Effector CD8-positive, alpha-beta T cell (primary cell): ENCODE results near the gene PDIK1L.
A peak's percentile ranks its signal among the peaks of the same experiment; 100 is the strongest.

ENCODE experiments used
- DNase-seq: peaks from one replicate; lab custom pipeline; 2025; lab: John Stamatoyannopoulos, UW

PDIK1L gene

DNA sequence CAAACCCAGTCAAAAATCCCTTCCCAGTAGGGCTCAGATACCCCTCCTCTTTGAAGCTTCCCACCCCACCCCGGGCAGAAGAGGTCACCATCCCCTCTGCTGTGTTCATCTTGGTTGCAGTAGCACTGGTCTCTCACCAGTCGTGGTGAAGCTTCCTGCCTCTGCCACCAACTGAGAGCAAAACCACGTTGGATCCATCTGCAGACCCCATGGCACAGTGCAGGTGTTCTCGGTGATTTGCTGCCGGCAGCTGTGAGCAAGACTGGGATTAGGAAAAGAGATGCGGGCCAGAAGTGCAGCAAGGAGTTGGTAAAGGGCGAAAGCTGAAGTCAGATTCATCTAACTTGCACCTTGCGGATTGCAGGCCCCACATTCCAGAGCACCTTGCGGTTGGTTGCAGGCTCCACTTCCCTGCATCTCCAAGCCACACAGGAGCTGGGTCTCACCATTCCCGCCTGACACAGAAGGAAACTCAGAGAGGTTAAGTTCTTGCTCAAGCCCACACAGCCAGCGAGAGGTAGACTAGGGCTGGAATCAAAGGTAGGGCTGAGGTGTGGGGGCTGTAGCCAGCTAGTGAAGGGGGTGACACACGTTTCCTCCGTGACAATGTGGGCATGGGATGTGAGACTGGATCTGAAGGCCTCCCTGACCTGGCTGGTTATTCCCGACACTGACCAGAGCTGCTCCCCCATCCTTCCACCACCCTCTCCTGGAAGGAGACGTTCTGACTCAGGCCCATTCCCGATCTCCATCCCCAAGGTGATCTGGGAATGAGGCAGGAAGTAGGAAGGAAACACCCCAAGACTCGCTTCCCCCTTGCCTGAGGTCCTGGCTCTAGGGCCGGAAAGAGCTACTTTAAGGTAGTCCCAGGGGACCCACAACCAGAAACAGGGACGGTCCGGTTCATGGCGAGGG is 44.0 kb downstream of the PDIK1L start:
- no peak for DNase-seq

DNA sequence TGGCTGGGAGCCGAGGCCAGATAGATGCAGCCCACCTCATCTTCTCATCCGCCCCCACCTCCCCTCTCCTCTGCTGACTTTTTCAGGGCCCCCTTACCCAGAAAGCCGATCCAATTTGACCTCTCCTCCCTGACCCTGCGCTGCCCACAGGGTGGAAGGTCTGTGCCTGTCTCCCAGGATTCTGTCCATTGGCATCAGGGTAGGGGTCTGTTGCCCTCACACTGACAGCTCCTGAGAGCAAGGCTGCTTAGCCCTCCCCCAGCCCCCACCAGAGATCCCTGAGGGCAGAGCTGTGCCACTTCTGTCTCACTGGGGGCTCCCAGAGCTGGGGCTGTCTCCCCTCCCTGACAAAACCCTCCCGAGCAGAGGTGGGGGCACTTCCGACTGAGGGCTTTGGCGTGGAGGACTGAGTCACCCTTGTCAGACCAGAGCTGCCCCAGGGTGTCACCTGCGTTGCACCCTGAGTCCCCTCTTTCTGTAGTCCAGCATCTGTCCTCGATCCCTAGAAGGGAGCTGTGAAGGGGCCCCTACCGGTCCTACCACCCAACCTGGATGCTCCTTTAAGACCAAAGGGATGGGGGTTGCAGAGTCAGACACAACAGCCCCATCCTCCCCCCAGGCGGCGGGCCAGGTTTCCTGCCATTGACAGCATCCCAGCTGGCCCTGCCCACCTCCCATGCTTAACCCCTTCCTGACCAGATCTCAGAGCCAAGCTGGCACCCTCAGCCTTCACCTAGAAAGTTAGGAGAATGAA is 44.8 kb downstream of the PDIK1L start:
- no peak for DNase-seq

DNA sequence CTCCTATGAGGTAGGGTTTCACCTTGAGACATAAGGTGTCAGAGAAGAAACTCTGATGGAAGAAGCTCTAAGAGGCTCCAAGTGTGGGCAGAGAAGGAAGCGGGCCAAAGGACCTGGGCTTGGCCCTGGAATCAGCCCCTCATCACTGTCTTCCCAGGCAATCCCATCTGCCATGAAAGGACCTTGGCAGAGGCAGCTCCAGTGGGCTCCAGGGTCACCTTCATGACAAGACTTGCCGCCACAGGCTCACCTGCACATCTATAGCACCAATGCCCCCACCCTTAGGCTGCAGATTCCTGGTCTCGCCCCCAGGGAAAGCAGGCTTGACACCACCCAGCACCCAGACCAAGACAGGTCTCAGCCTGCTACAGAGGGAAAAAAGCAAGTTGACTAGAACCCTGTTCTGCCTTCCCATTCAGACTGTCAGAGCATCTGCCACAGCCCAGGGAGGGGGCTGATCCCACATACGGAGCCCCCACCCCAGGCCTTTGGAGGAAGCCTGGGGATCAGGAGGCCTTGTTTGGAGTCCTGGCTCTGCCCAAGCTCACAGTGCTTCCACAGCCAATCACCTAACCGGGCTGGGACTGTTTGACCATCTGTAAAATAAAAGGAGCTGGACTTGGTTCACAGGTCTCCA is 46.8 kb downstream of the PDIK1L start:
- no peak for DNase-seq

DNA sequence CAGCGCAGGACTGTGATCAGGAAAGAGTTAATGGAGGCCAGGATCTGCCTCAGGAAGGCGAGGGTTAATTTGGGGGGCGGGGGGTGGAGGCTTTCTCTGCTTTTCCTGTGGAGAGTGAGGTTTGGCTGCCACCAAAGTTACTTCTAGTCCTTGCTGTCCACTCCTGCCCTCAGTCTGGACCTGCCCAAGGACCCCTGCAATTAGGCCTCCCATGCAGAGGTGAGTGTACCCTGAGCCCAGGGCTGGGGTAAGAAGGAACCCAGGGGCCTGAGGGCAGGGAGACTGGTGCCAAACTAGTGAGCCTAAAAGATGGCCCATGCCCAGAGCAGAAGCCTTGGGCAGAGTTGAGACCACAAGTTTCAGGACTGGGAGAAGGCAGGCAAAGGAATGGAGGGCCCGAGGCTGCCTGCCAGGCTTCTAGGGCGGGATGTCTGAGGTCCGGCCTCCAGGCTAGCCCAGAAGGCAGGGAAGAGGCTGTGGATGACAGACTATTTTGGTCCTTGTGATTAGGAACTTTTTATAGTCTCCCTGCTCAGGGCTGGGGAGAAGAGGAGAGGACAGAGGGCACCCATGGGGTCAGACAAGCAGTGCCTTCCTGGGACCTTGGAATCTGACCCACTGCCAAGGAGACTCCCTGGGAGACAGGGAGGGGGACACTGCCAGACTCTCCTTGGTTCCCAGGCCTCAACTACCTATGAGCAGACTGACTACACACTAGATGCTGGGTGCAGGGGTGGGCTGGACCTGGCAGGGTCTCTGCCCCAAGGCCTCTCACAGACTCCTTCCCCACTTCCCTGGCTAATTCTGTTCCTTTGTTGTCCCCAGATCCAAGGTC is 47.5 kb downstream of the PDIK1L start, which contains the start of gene FAM110D:
Gene FAM110D (plus strand): TSS at position 172 of the 835 bp plus-strand sequence. CDS start 2,213 bp downstream, outside the sequence.
- no peak for DNase-seq

DNA sequence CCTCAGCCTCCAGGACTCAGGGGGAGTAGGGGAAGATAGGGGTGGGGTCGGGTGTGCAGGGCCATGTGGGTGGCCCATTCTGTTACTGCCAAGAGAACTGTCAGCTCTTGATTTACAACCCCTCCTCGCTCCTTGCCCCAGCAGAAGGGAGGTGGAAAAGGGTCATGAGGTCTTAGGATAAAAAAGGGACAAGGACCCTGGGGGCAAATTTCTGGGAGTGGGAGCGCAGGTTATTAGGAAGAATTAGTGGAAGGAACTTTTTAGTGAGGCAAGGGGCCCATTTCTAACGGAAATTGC is 48.1 kb downstream of the PDIK1L start:
- DNase-seq = no peak

DNA sequence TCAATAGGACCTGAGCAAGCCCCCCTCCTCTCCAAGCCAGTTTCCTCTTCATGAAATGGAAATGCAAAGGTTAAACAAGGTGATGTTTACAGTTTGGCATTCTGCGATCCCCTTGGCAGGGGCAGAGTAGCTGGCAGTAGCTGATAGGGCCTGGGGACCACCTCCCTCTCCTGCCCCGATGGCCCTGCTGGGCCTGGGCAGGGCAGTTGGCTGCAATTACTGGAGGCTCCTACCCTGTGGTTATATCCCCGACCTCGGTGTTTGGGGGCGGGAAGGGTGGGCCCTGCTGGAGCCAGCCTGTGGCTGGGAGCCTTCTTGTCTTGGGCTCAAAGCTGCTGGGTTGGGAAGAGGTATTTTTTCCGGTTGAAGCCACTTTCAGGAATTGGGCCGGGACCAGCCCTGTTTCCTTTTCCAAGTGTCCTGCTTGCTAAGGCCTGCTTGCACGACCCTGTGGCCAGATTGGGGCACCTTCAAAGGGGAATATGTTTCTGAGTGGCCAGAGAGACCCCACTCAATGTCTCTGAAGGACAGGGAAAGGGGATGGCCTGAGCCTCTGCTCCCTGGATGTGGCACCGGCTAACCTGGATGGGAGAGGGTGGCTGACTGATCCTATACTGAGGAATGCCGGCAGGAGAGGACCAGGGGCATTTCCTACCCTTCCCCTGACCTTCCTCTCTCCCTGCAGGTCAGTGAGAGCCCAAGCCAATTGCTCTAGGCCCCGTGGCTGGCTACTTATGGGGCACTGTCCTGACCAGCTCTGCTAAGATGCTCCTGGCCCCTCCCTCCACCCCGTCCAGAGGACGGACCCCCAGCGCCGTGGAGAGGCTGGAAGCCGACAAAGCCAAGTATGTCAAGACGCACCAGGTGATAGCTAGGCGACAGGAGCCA is 49.1 kb downstream of the PDIK1L start:
- DNase-seq = no peak

DNA sequence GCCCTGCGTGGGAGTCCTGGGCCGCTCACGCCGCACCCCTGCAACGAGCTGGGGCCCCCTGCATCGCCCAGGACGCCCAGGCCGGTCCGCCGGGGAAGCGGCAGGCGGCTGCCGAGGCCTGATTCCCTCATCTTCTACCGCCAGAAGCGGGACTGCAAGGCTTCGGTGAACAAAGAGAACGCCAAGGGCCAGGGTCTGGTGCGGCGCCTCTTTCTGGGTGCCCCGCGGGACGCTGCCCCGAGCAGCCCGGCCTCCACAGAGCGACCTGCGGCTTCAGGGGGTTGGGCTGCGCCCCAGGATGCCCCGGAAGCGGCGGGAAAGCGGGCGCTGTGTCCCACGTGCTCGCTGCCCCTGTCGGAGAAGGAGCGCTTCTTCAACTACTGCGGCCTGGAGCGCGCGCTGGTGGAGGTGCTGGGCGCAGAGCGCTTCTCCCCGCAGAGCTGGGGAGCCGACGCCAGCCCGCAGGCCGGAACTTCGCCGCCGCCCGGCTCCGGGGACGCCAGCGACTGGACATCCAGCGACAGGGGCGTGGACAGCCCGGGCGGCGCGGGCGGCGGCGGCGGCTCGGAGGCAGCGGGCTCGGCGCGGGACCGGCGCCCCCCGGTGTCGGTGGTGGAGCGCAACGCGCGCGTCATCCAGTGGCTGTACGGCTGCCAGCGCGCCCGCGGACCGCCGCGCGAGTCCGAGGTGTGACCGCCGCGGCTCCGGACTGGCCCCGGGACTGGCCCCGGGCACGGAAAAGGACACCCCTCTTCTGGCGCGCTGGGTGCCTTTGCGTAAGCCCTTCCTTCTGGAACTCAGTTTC is 50.0 kb downstream of the PDIK1L start:
- DNase-seq = no peak

DNA sequence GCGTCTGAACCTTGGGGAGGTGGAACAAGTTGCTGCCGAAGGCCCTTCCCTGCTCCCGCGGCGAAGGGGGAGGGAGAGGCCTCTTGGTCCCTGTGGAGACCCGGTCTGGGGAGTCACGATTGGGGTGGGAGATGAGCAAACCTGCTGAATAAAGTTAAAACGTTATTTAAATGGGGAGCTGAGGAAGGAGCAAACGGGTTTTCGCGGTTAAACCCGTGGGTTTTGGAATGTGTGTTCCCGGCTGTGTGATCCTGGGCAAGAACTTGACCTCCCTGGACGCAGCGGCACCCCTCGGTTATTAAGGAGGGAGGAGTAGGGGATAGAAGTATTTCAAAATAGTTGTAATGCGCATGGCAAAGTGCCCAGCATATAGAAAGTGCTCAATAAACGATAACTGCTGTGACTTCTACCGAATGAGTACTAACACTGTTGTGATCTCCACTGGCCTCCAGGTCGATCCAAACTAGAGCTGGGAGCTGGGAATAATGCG is 50.6 kb downstream of the PDIK1L start:
- no peak for DNase-seq

DNA sequence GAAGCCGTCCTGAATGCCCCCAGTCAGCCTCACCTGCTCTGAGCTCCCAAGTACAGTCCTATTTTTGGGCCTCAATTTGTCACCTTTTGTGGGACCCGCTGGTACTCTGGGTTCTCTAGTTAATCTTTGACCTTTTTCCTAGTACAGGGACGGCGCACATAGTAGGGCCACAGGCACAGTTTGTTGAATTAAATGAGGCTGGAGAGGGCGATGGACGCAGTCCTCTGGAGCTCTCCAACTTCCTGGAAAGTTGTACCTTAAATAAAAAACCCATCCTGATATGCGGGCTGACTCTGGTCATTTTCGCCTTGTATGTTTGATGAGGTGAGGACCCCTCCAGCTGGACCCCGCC is 52.0 kb downstream of the PDIK1L start:
- no peak for DNase-seq

DNA sequence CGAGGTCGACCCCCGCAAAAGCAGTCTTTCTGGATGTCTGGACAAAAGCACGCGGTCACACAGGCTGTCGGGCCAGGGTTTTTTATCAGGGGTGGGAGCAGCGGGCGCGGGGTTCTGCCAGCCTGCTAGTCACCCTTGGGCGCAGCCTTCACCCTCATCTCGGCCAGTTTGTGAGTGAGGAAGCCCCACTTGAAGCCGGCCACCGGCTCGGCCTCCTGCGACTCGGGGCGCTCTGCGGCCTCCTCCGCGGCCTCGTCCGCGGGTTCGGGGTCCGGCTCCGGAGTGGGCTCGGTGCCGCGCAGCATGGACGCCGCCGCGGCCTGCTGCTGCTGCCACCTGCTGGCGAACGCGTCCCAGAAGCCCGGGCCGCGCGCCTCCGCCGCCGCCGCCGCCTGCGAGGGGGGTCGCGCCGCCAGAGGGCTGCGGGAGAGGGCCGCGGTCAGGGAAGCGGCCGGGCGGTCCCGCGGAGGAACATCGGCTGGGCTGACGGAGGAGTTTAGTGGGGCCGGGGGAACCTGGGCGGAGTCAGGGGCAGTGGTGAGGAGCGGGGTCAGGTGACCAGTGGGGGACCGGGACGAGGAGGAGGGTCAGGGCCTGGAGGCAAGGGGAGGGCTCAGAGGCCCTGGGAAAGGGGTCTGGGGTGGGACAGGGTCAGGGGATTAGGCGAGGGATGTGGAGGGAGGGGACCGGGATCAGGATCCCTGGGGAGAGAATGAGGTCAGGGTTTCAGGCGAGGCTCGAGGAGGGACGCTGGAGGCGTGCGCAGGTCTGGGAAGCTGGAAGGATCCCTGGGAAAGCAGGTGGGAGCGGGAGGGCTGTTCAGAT is 52.6 kb downstream of the PDIK1L start:
- DNase-seq = peak; percentile 19

DNA sequence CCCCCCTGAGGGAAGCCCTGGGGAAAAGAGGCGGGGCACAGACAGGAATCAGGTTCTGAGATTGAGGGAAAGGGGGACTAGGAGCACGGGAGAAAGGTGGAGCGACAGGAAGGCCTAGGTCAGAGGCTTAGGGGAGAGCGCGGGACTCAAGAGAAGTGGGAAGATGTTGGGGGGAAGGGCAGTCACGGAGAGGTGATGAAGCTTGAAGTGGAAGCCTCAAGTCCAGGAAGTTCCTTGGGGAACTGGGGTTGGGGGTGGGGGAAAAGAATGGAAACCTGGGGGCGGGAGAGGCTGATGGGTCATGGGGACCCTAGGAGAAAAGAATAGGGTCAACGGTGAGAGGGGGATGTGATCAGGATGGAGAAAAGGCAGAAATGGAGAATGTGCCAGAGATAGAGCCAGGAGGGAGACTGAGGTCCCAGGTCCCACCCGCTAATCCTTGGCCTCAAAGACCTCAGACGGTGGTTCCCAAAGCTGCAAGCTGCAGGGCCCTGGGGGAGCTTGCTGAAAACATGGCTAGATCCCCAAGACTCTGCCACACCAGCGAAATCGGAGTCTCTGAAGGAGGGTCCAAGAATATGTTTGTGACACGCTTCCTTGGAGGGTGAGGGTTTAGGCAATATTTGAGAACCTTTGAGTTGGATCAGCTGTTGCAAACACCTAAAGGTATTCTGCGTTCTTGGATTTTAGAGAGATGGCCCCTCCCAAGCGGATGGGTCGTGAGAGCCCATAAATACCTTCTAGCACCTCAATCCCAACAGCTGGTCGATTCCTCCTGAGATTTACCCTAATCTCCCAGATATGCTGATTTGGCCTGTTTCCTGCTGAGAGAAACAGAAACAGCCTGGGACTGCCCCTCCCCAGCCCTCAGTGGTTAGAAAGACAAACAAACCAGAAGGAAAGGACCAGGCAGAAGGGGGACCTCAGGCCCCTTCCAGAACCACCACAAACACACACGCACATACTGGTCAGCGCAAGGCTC is 53.5 kb downstream of the PDIK1L start:
- no peak for DNase-seq

DNA sequence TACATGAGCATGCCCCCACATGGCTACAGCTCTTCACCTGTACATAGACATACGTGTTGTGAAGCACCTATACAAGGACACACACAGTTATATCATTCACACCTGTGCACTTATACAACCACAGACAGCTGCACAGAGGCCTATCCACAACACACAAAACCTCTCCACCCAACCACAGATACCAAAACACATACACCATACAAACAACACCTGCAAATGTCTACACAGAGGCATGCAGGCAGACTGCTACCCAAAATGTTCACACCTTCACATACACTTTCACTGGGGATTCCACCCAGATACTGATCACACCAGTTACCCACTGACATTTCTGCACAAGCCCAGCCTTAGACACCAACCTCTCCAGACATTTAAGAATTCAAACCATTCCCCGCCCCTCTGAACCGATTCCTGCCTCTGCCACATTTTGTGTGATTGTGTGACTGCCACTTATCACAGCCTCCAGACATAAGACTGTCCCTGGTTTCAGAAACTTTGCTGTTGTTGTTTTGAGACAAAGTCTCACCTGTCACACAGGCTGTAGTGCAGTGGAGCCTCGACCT is 55.2 kb downstream of the PDIK1L start:
- no peak for DNase-seq

DNA sequence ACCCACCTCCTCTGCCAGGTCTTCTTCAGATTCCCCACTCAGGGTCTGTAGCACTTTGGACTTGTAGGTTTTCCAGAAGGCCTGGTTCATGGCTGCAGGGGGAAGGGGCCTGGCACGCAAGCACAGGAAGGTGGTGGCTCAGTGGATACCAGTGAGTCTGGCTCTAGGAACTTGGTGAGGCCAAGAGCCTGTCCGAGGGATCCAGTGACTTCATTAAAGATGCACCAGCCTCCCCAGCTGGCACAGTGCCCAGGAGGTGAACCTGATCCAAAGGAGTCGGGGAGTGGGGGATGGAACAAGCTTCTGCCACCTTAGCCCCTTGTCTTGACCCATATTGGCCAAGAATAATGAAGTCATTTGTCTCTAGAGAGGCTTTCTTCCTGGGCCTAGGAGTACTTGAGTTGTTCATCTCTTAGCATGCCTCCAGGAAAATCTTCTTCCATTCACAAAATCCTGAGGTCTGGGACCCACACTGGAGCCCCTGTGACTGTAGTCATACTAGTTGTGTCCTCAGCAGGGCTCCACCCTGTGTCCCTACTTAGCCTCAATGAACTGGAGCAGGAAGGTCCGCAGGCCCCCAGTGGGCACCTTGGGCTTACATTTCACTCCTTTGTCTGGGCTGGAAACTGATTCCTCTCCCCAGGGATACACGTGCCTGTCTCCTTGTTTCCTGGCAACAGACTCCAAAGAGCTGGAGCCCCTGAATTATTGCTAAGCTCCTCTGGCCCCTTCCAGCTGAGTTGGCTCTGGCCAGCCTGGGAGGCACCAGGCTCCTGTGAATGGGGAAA is 57.0 kb downstream of the PDIK1L start, which contains the start of gene C1orf232:
Gene C1orf232 (minus strand): TSS at position 554 of the 788 bp plus-strand sequence. CDS start 464 bp downstream, at position 90.
- no peak for DNase-seq

DNA sequence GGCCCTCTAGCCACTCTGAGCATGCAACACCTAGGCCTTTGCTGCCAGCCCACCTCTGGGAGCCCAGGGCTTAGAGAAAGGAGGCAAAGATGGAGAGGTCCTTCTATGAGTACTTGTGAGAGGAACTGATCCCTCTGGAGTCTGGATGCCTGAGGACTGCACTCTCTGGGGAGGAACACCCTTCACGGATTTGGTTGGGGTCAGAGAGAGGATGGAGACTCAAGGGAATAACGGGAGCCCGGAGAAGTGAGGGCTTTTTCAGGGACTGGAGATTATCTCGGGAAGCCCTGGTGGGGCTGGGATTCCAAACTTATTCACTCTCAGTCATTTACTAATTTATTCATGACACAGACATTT is 57.6 kb downstream of the PDIK1L start:
- no peak for DNase-seq

DNA sequence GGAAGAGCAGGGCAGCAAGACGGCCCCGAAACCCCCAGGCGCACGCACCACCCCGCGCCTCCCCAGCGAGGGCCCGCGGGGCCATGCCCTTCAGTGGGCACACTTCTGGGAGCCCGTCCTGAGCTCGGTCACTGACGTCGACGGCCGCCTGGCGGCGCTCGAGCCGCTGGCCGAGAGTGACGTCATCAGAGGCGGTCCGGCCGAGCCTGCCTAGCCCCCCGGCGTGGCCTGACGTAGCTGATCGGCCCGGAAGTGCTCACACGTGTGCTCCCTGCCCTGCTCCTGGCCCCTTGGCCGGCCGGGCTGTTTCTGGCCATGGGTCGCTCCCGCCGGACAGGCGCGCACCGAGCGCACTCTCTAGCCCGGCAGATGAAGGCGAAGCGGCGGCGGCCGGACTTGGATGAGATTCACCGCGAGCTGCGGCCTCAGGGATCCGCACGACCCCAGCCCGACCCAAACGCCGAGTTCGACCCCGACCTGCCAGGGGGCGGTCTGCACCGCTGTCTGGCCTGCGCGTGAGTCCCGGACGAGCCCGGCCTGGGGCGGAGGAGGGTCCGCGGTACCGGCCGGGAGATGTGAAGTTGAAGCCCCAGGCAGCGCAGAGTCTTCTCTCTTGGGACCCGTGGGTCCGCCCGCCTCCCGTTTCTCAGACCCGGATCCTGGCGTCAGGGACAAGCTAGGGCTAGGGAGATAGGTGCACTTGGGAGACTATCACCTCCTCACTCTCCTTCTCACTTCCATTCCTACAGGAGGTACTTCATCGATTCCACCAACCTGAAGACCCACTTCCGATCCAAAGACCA is 58.2 kb downstream of the PDIK1L start, which contains the start of gene ZNF593:
Gene ZNF593 (plus strand): TSS at position 240 of the 803 bp plus-strand sequence. CDS start 76 bp downstream, at position 316.
- DNase-seq = peak; percentile 73

DNA sequence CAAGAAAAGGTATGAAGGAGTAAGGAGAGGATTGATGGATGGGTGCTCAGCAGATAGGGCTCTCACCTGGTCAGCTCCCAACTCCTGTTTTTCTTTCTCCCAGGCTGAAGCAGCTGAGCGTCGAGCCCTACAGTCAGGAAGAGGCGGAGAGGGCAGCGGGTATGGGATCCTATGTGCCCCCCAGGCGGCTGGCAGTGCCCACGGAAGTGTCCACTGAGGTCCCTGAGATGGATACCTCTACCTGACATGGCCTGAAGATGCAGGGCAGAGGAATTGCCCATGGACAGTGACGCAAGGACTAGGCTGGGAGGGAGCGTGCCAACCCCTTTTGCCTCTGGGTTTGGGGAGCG is 58.8 kb downstream of the PDIK1L start:
- no peak for DNase-seq
